Chondrocyte (in vitro differentiated cells): Measurements from ENCODE around the gene DDA1. TPM values are rescaled to one million over a fixed set of nuclear protein-coding genes. Genes with fewer than 3 reads are reported as not detected.
A peak's percentile ranks its signal among the peaks of the same experiment; 100 is the strongest.

ENCODE experiments used
- DNase-seq: peaks from one replicate; pipeline ENCODE4 v3.0.0; 2021; ENCODE audit warnings: mixed read lengths, low spot score
- H3K27ac Mint-ChIP-seq: one replicate; pipeline ENCODE4 v1.8.0; 2021; ENCODE audit warnings: mild to moderate bottlenecking, moderate library complexity, mixed read lengths; ENCODE audit not compliant: unreplicated experiment
- H3K27me3 Mint-ChIP-seq: 2 replicates; pipeline ENCODE4 v1.8.0; 2021; ENCODE audit warnings: low read depth, mixed read lengths
- H3K36me3 Mint-ChIP-seq: 2 replicates; pipeline ENCODE4 v1.8.0; 2021; ENCODE audit warnings: low read depth, mixed read lengths
- H3K4me1 Mint-ChIP-seq: 2 replicates; pipeline ENCODE4 v1.8.0; 2021; ENCODE audit warnings: low read depth, mild to moderate bottlenecking, mixed read lengths
- H3K4me3 Mint-ChIP-seq: one replicate; pipeline ENCODE4 v1.8.0; 2021; ENCODE audit warnings: mild to moderate bottlenecking, moderate library complexity, mixed read lengths; ENCODE audit not compliant: unreplicated experiment
- H3K9me3 Mint-ChIP-seq: 2 replicates; pipeline ENCODE4 v1.8.0; 2021; ENCODE audit warnings: low read depth, mixed read lengths
- CTCF ChIP-seq: fragments of 200-600 bp; sonication (generic); IDR thresholded peaks from 2 replicates; pipeline ENCODE4 v1.5.0; 2021; ENCODE audit warnings: antibody characterized with exemption, mild to moderate bottlenecking, moderate library complexity
- total RNA-seq: library from RNA; stranded (reverse); gene quantifications from 3 replicates; pipeline ENCODE4 v1.2.1, GENCODE V29; 2021

DDA1 gene
- total RNA-seq, 1 donor from 2014 or later: 63.9 TPM

GRCh38 chr19:17365361-17365760, 56.0 kb downstream of the DDA1 start:
- TF ChIP-seq CTCF: no peak
- Mint-ChIP-seq H3K4me1 (peaks cover 6% of the 10 kb centered on the region), H3K27ac (no peak overlapping the region), H3K36me3 (no peaks in the 10 kb centered on the region), H3K4me3 (no peak overlapping the region), H3K27me3 (peaks cover 2% of the 10 kb centered on the region), H3K9me3 (no peaks in the 10 kb centered on the region)
- no peak for DNase-seq

- H3K9me3 Mint-ChIP-seq: no peaks in the 10 kb centered on the region
- DNase-seq: no peak
- no peak overlapping the region for H3K4me3 Mint-ChIP-seq
- H3K27me3 Mint-ChIP-seq: no peaks in the 10 kb centered on the region
- peak overlapping the region; percentile 30 for H3K27ac Mint-ChIP-seq
- TF ChIP-seq CTCF: no peak
- peaks cover 8% of the 10 kb centered on the region for H3K4me1 Mint-ChIP-seq
- H3K36me3 Mint-ChIP-seq: no peaks in the 10 kb centered on the region
Measured at GRCh38 chr19:17370026-17370587, 60.7 kb downstream of the DDA1 start.

Other genes starting within 250 kb of the DDA1 start
- 7.8 to 9.5 TPM (median 8.2 TPM) in 3 replicates for gene HAUS8, start 234.1 kb upstream of the DDA1 start, total RNA-seq
- 90.8 to 98.1 TPM (median 94.6 TPM) in 3 replicates for gene MYO9B, start 233.8 kb upstream of the DDA1 start, total RNA-seq
- 27.3 to 31.7 TPM (median 29.9 TPM) in 3 replicates for gene USE1, start 94.2 kb upstream of the DDA1 start, total RNA-seq
- 21.1 to 23.8 TPM (median 22.3 TPM) in 3 replicates for gene OCEL1, start 83.3 kb upstream of the DDA1 start, total RNA-seq
- gene NR2F6, start 63.6 kb upstream of the DDA1 start, total RNA-seq: 31.9 to 45.0 TPM (median 43.7 TPM) in 3 replicates
- gene USHBP1, start 44.8 kb upstream of the DDA1 start, total RNA-seq: not detected in 3 replicates
- gene BABAM1, start 42.1 kb upstream of the DDA1 start, total RNA-seq: 83.3 to 100 TPM (median 91.2 TPM) in 3 replicates
- 0.38 to 0.57 TPM (median 0.53 TPM) in 3 replicates for gene ANKLE1, start 27.7 kb upstream of the DDA1 start, total RNA-seq
- gene ABHD8, start 6.1 kb upstream of the DDA1 start, total RNA-seq: 3.5 to 6.6 TPM (median 5.9 TPM) in 3 replicates
- gene MRPL34, start 3.7 kb upstream of the DDA1 start, total RNA-seq: 56.6 to 68.7 TPM (median 61.7 TPM) in 3 replicates
- gene ANO8, start 25.3 kb downstream of the DDA1 start, total RNA-seq: 16.7 to 18.9 TPM (median 16.8 TPM) in 3 replicates
- 16.7 to 20.9 TPM (median 20.6 TPM) in 3 replicates for gene GTPBP3, start 28.0 kb downstream of the DDA1 start, total RNA-seq
- 0.22 to 0.44 TPM in 2 of 3 replicates, not detected in the other for gene PLVAP, start 67.8 kb downstream of the DDA1 start, total RNA-seq
- not detected in 3 replicates for gene CCDC194, start 84.6 kb downstream of the DDA1 start, total RNA-seq
- gene BST2, start 96.1 kb downstream of the DDA1 start, total RNA-seq: not detected in 3 replicates
- gene MVB12A, start 110.5 kb downstream of the DDA1 start, total RNA-seq: 36.3 to 46.7 TPM (median 39.4 TPM) in 3 replicates
- gene TMEM221, start 139.1 kb downstream of the DDA1 start, total RNA-seq: 0.27 to 0.57 TPM (median 0.28 TPM) in 3 replicates
- gene NXNL1, start 151.4 kb downstream of the DDA1 start, total RNA-seq: not detected in 3 replicates
- gene SLC27A1, start 161.0 kb downstream of the DDA1 start, total RNA-seq: 6.8 to 7.9 TPM (median 7.7 TPM) in 3 replicates
- gene PGLS, start 202.1 kb downstream of the DDA1 start, total RNA-seq: 73.7 to 112 TPM (median 108 TPM) in 3 replicates
- 113 to 146 TPM (median 140 TPM) in 3 replicates for gene COLGALT1, start 246.1 kb downstream of the DDA1 start, total RNA-seq